NCI-H2171 treated with DMSO at 0.1 percent for 48 hours (cell line): Measurements from ENCODE around the gene PCCB.
"Not testable (repeated sequence)": the region's sequence is repeated elsewhere in the genome, so short reads cannot be mapped to it uniquely, and the experiment has no call there.

Experiments
- DNase-seq: peaks from one replicate; lab custom pipeline; 2025; lab: John Stamatoyannopoulos, UW

Gene PCCB

GRCh38 chr3:136329593-136329992 is 79.5 kb downstream of the PCCB start:
- DNase-seq = no peak

DNA sequence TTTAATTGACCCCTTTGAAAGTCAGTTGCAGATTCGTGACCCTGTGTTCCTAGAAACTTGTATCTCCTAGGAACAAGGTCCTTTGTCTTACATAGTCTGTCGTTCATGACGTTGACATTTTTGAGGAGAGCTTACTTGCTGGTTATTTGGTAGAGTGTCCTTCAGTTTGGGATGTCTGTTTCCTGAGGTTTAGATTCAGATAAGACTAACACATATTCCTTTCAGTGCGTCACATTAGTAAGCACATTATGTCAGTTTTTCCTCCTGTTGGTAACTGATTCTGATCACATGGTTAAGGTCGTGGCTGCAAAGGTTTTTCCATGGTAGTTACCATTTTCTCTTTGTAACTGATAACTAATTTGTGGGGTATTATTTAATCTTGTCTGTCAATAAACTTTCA is 80.8 kb downstream of the PCCB start:
- no peak for DNase-seq

DNA sequence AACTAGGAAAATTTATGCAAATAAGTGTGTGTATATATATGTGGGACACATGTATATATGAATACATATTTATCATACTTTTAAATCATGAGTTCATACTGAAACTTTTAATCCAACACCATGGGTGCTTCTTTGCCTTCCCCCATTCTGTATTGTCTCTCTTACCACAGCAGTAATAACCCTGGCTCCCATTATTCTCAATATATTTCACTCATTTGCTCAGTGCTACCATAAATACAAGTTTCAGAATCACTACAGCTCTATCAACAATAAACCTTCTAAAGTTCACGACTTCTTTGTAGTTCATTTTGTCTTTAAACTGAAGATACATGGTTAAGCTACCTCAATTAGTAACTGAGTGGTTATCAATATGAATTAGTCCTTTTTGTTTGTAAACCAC is 82.2 kb downstream of the PCCB start:
- no peak for DNase-seq

DNA sequence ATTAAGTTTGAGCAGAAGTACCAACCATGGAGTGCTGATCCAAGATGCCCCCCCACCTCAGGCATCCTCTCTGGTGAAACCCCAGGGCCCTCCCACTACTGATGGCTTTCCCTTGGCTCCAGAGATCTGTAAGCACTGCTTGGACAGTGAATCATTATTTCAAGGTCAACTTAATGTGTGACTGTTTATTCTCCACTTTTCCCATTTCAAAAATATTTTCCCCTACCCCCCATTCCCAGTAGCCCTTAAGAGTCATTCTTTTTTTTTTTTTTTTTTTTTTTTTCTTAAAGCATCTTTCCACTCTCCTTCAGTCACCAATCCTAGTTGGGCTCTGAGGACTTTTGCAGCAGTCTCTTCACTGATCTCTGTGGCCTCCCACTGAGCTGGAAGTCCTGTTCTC is 82.6 kb downstream of the PCCB start:
- no peak for DNase-seq

DNA sequence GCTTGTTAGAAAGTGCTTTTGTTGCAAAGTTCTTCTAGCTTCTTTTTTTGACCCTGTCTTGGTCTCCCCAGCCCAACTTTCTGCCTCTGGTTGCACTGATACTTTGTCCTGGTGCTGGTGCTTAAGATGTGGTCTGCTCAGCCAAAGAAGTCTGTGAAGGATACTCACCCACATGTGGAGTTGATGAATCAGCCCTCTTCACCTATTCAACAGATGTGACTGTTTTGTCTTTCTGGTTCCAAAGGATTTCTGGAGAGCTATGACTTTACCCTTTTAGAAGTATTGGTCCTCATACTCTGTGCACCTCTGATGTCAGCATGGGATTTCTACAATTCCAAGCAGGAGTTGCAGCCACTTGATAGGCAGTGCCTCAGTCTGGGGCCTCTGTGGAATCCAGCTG is 84.1 kb downstream of the PCCB start:
- DNase-seq = no peak

- DNase-seq = not testable (repeated sequence)
Observed at GRCh38 chr3:136334726-136335125, 84.6 kb downstream of the PCCB start.

DNA sequence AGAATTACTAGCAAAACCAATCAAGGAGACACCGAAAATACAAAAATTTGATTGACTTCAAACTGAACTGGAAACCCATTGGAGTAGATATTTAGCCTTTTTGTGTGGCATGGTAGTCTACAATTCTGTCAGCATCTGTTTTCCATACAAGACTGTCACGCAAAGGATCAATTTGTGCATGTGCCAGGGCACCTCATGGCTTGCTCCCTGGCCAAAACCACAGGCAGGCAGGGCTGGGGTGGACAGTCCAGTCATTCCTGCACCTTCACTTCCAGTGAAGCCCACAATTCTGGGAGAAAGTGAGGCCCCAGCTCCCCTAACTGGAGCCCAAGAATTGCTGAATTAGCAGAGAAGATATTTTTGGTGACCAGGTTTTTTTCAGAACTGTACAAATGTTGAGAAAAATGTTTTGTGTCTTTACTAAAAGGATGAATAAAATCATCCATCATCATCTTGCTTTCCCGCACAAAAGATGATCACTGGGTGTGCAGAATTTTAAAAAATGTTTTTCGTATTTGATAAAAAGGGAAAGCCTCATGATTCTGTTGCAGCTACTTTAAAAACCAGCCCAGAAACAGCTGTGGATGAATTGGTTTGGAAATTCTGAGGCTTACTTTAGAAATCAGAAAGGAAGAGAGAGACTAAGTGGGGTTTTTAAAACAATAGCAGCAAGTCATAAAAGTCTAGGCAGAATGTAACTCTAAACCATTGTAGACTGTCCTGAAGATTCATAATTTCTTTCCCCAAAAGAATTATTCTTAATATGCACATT is 86.4 kb downstream of the PCCB start:
- no peak for DNase-seq

- DNase-seq = no peak
Observed at GRCh38 chr3:136343446-136343845, 93.3 kb downstream of the PCCB start.

DNA sequence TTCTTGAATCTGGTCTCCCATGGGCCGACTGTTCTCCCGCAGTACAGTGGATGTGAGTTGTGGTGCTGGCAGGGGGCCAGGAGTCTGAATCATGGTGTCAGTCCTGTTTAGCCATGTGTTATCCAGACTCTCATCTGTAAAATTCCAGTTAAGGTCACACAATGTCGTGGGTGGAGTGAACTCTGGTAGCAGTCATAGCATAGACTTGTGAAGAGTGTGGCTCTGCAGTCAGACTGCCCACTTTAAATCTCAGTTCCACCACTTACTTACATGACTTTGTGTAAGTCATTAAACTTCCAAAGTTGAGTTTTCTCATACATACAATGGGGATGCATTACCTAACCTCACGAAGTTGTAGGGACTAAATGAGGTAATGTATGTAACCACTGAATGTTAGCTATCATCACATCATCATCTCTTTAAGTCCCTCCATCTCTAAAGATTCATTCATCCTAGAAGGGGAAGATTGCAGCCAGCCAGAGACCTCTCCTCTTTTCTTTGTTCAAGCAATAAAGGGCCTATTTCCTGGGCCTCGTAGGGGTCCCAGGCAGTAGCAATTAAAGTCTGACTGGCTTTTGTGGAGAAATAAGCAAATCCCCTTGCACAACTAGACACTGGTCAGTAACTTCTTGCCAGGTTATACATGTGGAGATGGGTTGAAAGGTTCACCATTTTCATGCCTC is 93.9 kb downstream of the PCCB start:
- DNase-seq = no peak

DNA sequence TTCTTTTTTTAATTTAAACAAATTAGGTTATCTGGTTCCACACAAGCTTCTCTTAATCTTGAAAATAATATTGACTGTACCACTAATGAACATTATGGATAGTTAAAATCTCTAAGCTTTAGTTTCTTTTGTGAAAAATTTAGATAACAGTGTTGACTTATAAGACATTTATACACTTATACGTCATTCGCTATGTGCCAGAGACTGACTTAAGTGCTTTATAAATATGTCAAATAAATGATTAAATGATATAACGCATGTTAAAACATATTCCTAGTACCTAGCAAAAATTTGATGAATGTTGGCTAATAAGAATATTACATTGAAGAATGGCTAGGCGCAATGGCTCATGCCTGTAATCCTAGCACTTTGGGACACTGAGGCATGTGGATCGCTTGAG is 96.3 kb downstream of the PCCB start:
- DNase-seq = no peak

GRCh38 chr3:136350132-136350531 is 100.0 kb downstream of the PCCB start:
- DNase-seq = no peak

DNA sequence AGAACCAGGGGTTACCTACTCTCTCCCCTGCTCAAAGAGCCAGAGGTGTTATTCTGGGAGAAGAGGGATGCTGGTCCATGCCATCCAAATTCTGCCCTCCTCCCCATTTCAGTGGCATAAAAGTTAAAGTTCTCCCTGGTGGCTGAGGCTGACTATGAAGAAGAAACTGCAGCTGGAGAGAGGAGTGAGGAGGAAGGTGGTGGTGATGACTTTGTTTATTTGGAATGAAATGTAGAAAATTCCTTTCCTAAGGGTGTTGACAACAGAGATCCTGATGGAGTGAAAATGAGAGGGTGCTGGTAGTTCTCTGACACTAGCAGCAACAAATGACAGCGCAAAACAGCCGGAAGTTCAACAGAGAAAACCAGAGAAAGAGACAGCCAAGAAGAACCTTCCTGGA is 100.4 kb downstream of the PCCB start:
- no peak for DNase-seq

DNA sequence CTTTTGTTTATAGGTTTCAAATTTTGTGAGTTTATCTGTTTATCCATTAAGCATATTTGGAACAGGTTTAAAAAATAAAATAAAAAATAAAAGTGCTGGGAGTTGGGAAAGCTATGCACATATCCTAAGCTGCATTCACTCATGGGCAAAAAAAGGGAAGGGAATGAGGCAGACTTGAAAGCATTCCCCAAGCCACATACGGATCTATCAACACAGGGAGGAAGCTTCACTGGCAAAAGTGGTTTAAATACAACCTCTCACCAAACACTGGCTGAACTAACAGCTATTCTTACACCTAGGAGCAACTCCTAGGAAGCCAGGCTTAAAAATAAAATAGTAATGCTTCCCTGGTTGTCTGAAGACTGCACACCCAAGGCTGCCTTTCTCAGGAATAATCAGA is 101.2 kb downstream of the PCCB start:
- no peak for DNase-seq

- no peak for DNase-seq
Observed at GRCh38 chr3:136351905-136352304, 101.8 kb downstream of the PCCB start.

DNA sequence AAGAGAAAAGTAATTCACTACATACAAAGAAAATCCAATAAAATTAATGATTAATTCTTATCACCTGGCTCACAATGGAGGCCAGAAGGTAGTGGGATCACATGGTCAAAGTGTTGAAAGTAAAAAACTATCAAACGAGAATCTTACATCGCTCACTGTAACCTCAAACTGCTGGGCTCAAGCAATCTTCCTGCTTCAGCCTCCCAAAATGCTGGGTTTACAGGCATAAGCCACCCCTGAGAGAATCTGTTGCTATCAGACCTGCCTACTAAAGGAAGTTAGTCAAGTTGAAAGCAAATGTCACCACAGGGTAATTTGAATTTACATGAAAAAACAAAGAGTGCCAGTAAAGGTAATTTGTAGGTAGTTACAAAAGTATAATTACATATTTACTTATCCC is 103.3 kb downstream of the PCCB start:
- no peak for DNase-seq

GRCh38 chr3:136366289-136366688 is 116.1 kb downstream of the PCCB start:
- DNase-seq = peak; percentile 63

DNA sequence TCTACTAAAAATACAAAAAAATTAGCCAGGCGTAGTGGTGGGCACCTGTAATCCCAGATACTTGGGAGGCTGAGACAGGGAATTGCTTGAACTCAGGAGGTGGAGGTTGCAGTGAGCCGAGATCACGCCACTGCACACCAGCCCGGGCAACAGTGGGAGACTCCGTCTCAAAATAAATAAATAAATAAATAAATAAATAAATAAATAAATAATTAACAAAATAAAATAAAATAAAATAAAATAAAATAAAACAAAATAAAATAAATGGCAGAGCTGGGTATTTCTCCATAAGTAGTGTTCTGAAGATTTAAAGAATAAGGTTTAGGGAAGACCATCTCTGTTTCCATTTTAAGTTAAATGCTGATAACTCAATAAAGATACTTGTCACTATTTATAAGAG is 125.7 kb downstream of the PCCB start:
- DNase-seq = not testable (repeated sequence)

DNA sequence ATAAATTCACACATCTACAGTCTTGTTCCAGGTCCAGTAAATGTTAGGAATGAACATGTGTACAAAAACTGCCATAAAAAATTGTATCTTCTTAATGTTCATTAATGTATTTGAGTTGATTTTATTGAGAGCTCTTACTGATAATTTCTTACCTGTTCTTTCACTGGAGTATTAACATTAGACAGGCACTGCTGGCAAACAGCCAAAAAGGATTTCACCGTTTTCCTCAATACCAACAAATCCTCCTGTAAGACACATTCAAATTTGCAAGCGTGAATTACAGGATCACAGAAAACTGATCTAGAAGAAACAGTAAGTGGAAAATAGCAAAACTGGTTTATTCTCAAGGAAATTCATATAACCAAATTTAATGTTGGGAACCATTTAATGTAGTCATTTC is 127.4 kb downstream of the PCCB start:
- peak; percentile 10 for DNase-seq

GRCh38 chr3:136378011-136378410 is 127.9 kb downstream of the PCCB start:
- DNase-seq = no peak
